A549 (cell line): ENCODE results near the gene FOXR1. TPM values are rescaled to one million over a fixed set of nuclear protein-coding genes. Genes with fewer than 3 reads are reported as not detected.

ENCODE experiments used
- ATAC-seq, 2 experiments: fragments of 200-7000 bp in 1 of 2; fragments of >200 bp in 1 of 2; cut with Nextera tagmentation in 1 of 2; cut with Tn5 transposase in 1 of 2; 3 replicates each; pipeline versions ENCODE4 v1.8.0 to v1.9.1; 2018 to 2020; ENCODE audit warnings: mild to moderate bottlenecking in 1 of 2, moderate library complexity in 1 of 2
- CTCF ChIA-PET: fragments of 300-600 bp; sonication (Branson Sonifier 250); formaldehyde crosslinking; extraction: SDS; loops from one replicate; lab custom pipeline; 2021; ENCODE audit warnings: antibody characterized with exemption, inconsistent platforms; lab: Yijun Ruan, JAX
- POLR2A ChIA-PET: fragments of 350-600 bp; formaldehyde crosslinking; extraction: SDS; loops from one replicate; lab custom pipeline; 2021; ENCODE audit warnings: antibody characterized with exemption, inconsistent platforms; lab: Yijun Ruan, JAX
- DNase-seq, 2 experiments: peaks; one replicate each; pipeline versions ENCODE4 v3.0.0 to v3.0.0-alpha.2; 2011 to 2016; ENCODE audit warnings: low read depth in 1 of 2, low spot score in 1 of 2
- FAIRE-seq: peaks from 2 replicates; lab custom pipeline; 2011; peaks lifted over from hg19 to GRCh38; lab: Jason Lieb, UNC
- H3K27ac ChIP-seq, 2 experiments: fragments of >200 bp; sonication (Bioruptor Twin); formaldehyde crosslinking; 3 replicates each; pipeline ENCODE4 v1.5.1; 2016 to 2017
- H3K4me1 ChIP-seq: fragments of >200 bp; sonication (Bioruptor Twin); formaldehyde crosslinking; 3 replicates; pipeline ENCODE4 v1.6.1; 2016
- H3K4me2 ChIP-seq: fragments of >200 bp; sonication (Bioruptor Twin); formaldehyde crosslinking; 3 replicates; pipeline ENCODE4 v1.6.1; 2016
- H3K4me3 ChIP-seq: fragments of >200 bp; sonication (Bioruptor Twin); formaldehyde crosslinking; 3 replicates; pipeline ENCODE4 v1.5.1; 2016
- H3K9me3 ChIP-seq: fragments of >200 bp; sonication (Bioruptor Twin); formaldehyde crosslinking; 3 replicates; pipeline ENCODE4 v1.6.1; 2016
- ATOH8 ChIP-seq: fragments of 250-450 bp; sonication (Bioruptor Pico); IDR thresholded peaks from 2 replicates; pipeline ENCODE4 v1.5.0; 2020; ENCODE audit warnings: low read depth, mild to moderate bottlenecking, moderate library complexity
- BCL3 ChIP-seq: fragments of >200 bp; sonication (Bioruptor Twin); formaldehyde crosslinking; IDR thresholded peaks from 3 replicates; pipeline ENCODE4 v1.6.1; 2016
- BHLHE40 ChIP-seq: IDR thresholded peaks from 2 replicates; pipeline ENCODE4 v1.6.1; 2012; ENCODE audit warnings: low read depth, low read length, inconsistent platforms
- CEBPB ChIP-seq, 2 experiments: fragments of >200 bp in 1 of 2; sonication (Bioruptor Twin) in 1 of 2; formaldehyde crosslinking in 1 of 2; IDR thresholded peaks; 2 replicates each; pipeline ENCODE4 v1.6.1; 2012 to 2016
- EHF ChIP-seq: fragments of 250-450 bp; sonication (Bioruptor Pico); IDR thresholded peaks from 2 replicates; pipeline ENCODE4 v1.5.0; 2020; ENCODE audit warnings: mild to moderate bottlenecking
- ELK1 ChIP-seq: fragments of 150-350 bp; IDR thresholded peaks from 2 replicates; pipeline ENCODE4 v1.6.1; 2014; ENCODE audit warnings: low read depth, mild to moderate bottlenecking, low read length
- ESRRA ChIP-seq: fragments of 150-350 bp; IDR thresholded peaks from 2 replicates; pipeline ENCODE4 v1.6.1; 2014; ENCODE audit warnings: mild to moderate bottlenecking, low read length, borderline replicate concordance
- HOXB13 ChIP-seq: fragments of 250-450 bp; sonication (Bioruptor Pico); IDR thresholded peaks from 2 replicates; pipeline ENCODE4 v1.5.0; 2020; ENCODE audit warnings: low read depth, mild to moderate bottlenecking, moderate library complexity
- JUNB ChIP-seq: fragments of >200 bp; sonication (Bioruptor Twin); formaldehyde crosslinking; IDR thresholded peaks from 2 replicates; pipeline ENCODE4 v1.6.1; 2016
- MAFK ChIP-seq: fragments of 450-650 bp; IDR thresholded peaks from 2 replicates; pipeline ENCODE4 v1.6.1; 2014; ENCODE audit not compliant: partially characterized antibody
- NR3C1 ChIP-seq: fragments of >200 bp; sonication (Bioruptor Twin); formaldehyde crosslinking; IDR thresholded peaks from 3 replicates; pipeline ENCODE4 v1.6.1; 2017
- PBX3 ChIP-seq: IDR thresholded peaks from 2 replicates; pipeline ENCODE4 v1.6.1; 2012
- POLR2A ChIP-seq: IDR thresholded peaks from 2 replicates; pipeline ENCODE4 v1.6.1; 2012; ENCODE audit warnings: mild to moderate bottlenecking, low read length
- REST ChIP-seq: fragments of 200-600 bp; sonication (generic); IDR thresholded peaks from 2 replicates; pipeline ENCODE4 v1.6.1; 2016; ENCODE audit warnings: antibody characterized with exemption, mild to moderate bottlenecking, moderate library complexity
- TP53 ChIP-seq: fragments of 250-450 bp; sonication (Bioruptor Pico); IDR thresholded peaks from 2 replicates; pipeline ENCODE4 v1.5.0; 2021; ENCODE audit warnings: mild to moderate bottlenecking, moderate library complexity
- USF2 ChIP-seq: fragments of 450-650 bp; IDR thresholded peaks from 2 replicates; pipeline ENCODE4 v1.6.1; 2014; ENCODE audit warnings: antibody characterized with exemption
- WGBS: methylation state at CpG from one replicate; pipeline ENCODE4 v1.1.6; 2017; ENCODE audit errors: missing lambda C conversion rate; 5-methylcytosine and 5-hydroxymethylcytosine counted together
- polyA plus RNA-seq, 4 experiments: library from polyadenylated mRNA; depleted of rRNA in 3 of 4; stranded (reverse); fragments of >200 nt; fragmentation: RNase III in 1 of 4; extraction: RNeasy Plus Mini Kit Qiagen cat#74134 plus additional on column Dnase treatment in 1 of 4; gene quantifications; 2 replicates in 3 of 4; 3 replicates in 1 of 4; pipeline ENCODE4 v1.2.3, GENCODE V29; 2011 to 2017

FOXR1 gene
- polyA plus RNA-seq, 2 of the 4 experiments (the other 2 are of a cell fraction): not detected

- TF ChIP-seq HOXB13 (CRISPR knock-in tag) (no peak), CEBPB (IDR thresholded peaks at IDR 0.05) (no peak), NR3C1 (no peak), EHF (CRISPR knock-in tag) (no peak), ELK1 (no peak), MAFK (no peak), REST (no peak), PBX3 (no peak), TP53 (no peak), POLR2A (no peak), BCL3 (no peak), ATOH8 (CRISPR knock-in tag) (no peak), BHLHE40 (no peak), USF2 (no peak), ESRRA (no peak), JUNB (no peak)
- ChIA-PET POLR2A (interaction anchor here (1.6 kb wide), 1 partner anchor 10 kb away, joined by 4 read pairs; the partner anchor contains the start of gene RPS25), CTCF (interaction anchor here (1.3 kb wide), 1 partner anchor 18 kb away, joined by 3 read pairs; no protein-coding TSS in a partner anchor)
- FAIRE-seq: no peak
- Histone ChIP-seq H3K4me3 (no peak overlapping the region), H3K4me2 (no peak overlapping the region), H3K9me3 (no peaks in the 10 kb centered on the region), H3K27ac (no peak overlapping the region), H3K4me1 (peaks cover 17% of the 10 kb centered on the region)
- 95% methylated on average over 8 of the region's 9 CpGs for WGBS
- ATAC-seq: no peak
- no peak for DNase-seq
These were observed 56.2 kb downstream of the FOXR1 start for GRCh38 chr11:119027561-119028345.
